ENCODE measurements around the gene TAPBPL. TPM values are rescaled to one million over a fixed set of nuclear protein-coding genes. Genes with fewer than 3 reads are reported as not detected.

The TAPBPL gene
- total RNA-seq, 1 donor from 2014 or later: 64.0 TPM

- H3K27me3 Mint-ChIP-seq: no peaks in the 10 kb centered on the region
- ChIA-PET POLR2A (interaction anchor here (1.0 to 6.1 kb wide), 3 partner anchors 12 to 33 kb away, joined by 3 to 144 read pairs (median 104); partner anchors contain the start of genes CD27 and VAMP1), CTCF (interaction anchor here (1.7 kb wide), 1 partner anchor 14 kb away, joined by 3 read pairs; the partner anchor contains the start of gene CD27)
- no peak for ATAC-seq (ENCODE audit: low read depth)
- no peak overlapping the region for H3K4me3 Mint-ChIP-seq
- no peak for TF ChIP-seq CTCF (IDR thresholded peaks at IDR 0.05)
- H3K9me3 Mint-ChIP-seq: no peaks in the 10 kb centered on the region
- H3K27ac Mint-ChIP-seq: peak overlapping the region; percentile 81
- DNase-seq: no peak
- peaks cover 92% of the 10 kb centered on the region for H3K36me3 Mint-ChIP-seq (ENCODE audit: low read depth)
- H3K4me1 Mint-ChIP-seq: peaks cover 68% of the 10 kb centered on the region
- intact Hi-C loops (cut with micrococcal nuclease): no loop called here
Observed at GRCh38 chr12:6458281-6459003, 6.6 kb downstream of the TAPBPL start.

GRCh38 chr12:6459004-6459337 is 7.1 kb downstream of the TAPBPL start:
- Mint-ChIP-seq H3K4me1 (peaks cover 72% of the 10 kb centered on the region), H3K27me3 (no peaks in the 10 kb centered on the region), H3K27ac (peak overlapping the region; percentile 81), H3K36me3 (ENCODE audit: low read depth) (peaks cover 92% of the 10 kb centered on the region), H3K4me3 (no peak overlapping the region), H3K9me3 (no peaks in the 10 kb centered on the region)
- CTCF ChIA-PET: interaction anchor here (1.7 kb wide), 1 partner anchor 15 kb away, joined by 3 read pairs; the partner anchor contains the start of gene CD27
- no peak for ATAC-seq (ENCODE audit: low read depth)
- TF ChIP-seq CTCF (IDR thresholded peaks at IDR 0.05): no peak
- intact Hi-C loops (cut with micrococcal nuclease): no loop called here
- DNase-seq: no peak
- POLR2A ChIA-PET: interaction anchor here (0.7 to 7.6 kb wide), 4 partner anchors 12 to 73 kb away, joined by 3 to 200 read pairs (median 124); partner anchors contain the start of genes CD27 and VAMP1

GRCh38 chr12:6460751-6461371 is 9.0 kb downstream of the TAPBPL start:
- TF ChIP-seq CTCF (IDR thresholded peaks at IDR 0.05): no peak
- H3K4me1 Mint-ChIP-seq: peaks cover 84% of the 10 kb centered on the region
- ChIA-PET CTCF (interaction anchor here (1.7 to 7.1 kb wide), 5 partner anchors 8 to 77 kb away, joined by 5 to 276 read pairs (median 11); partner anchors contain the start of genes TAPBPL and VAMP1), POLR2A (interaction anchor here (0.6 to 7.6 kb wide), 16 partner anchors 10 to 483 kb away, joined by 3 to 200 read pairs (median 6); partner anchors contain the start of genes C12orf57, CD27, GAPDH and MRPL51)
- intact Hi-C loops (cut with micrococcal nuclease): loop anchor here (1.0 kb wide), 1 partner anchor 9 kb away; the partner anchor contains the start of gene TAPBPL
- no peak for DNase-seq
- peak overlapping the region; percentile 61 for H3K4me3 Mint-ChIP-seq
- peaks cover 92% of the 10 kb centered on the region for H3K36me3 Mint-ChIP-seq (ENCODE audit: low read depth)
- peak overlapping the region; percentile 99 for H3K27ac Mint-ChIP-seq
- no peak for ATAC-seq (ENCODE audit: low read depth)
- H3K27me3 Mint-ChIP-seq: no peaks in the 10 kb centered on the region
- no peaks in the 10 kb centered on the region for H3K9me3 Mint-ChIP-seq

GRCh38 chr12:6461401-6462233 is 9.8 kb downstream of the TAPBPL start:
- Mint-ChIP-seq H3K4me3 (peak overlapping the region; percentile 70), H3K9me3 (no peaks in the 10 kb centered on the region), H3K36me3 (ENCODE audit: low read depth) (peaks cover 90% of the 10 kb centered on the region), H3K27me3 (no peaks in the 10 kb centered on the region), H3K4me1 (peaks cover 89% of the 10 kb centered on the region), H3K27ac (peak overlapping the region; percentile 99)
- ChIA-PET POLR2A (interaction anchor here (0.6 to 7.6 kb wide), 21 partner anchors 9 to 482 kb away, joined by 3 to 200 read pairs (median 6); partner anchors contain the start of genes C12orf57, CD27, GAPDH and MRPL51), CTCF (interaction anchor here (1.7 to 7.1 kb wide), 5 partner anchors 9 to 77 kb away, joined by 5 to 276 read pairs (median 11); partner anchors contain the start of genes TAPBPL and VAMP1)
- no peak for TF ChIP-seq CTCF (IDR thresholded peaks at IDR 0.05)
- ATAC-seq (ENCODE audit: low read depth) (peak; percentile 91), DNase-seq (peak; percentile 70)
- intact Hi-C loops (cut with micrococcal nuclease): loop anchor here (1.0 kb wide), 4 partner anchors 9 to 35 kb away; partner anchors contain the start of genes TAPBPL and VAMP1

Data from activated B cell treated with CpG ODN at 0.5 μM for 24 hours (primary cell).